NT2/D1 (cell line): ENCODE results near the gene GOLGA6A.

Source experiments
- YY1 ChIP-seq: IDR thresholded peaks from 2 replicates; pipeline ENCODE4 v1.6.1; 2011; ENCODE audit not compliant: insufficient read length, insufficient read depth
- ZNF274 ChIP-seq: IDR thresholded peaks from 2 replicates; pipeline ENCODE4 v1.6.1; 2011; ENCODE audit warnings: mild to moderate bottlenecking, low read depth, low read length

DNA sequence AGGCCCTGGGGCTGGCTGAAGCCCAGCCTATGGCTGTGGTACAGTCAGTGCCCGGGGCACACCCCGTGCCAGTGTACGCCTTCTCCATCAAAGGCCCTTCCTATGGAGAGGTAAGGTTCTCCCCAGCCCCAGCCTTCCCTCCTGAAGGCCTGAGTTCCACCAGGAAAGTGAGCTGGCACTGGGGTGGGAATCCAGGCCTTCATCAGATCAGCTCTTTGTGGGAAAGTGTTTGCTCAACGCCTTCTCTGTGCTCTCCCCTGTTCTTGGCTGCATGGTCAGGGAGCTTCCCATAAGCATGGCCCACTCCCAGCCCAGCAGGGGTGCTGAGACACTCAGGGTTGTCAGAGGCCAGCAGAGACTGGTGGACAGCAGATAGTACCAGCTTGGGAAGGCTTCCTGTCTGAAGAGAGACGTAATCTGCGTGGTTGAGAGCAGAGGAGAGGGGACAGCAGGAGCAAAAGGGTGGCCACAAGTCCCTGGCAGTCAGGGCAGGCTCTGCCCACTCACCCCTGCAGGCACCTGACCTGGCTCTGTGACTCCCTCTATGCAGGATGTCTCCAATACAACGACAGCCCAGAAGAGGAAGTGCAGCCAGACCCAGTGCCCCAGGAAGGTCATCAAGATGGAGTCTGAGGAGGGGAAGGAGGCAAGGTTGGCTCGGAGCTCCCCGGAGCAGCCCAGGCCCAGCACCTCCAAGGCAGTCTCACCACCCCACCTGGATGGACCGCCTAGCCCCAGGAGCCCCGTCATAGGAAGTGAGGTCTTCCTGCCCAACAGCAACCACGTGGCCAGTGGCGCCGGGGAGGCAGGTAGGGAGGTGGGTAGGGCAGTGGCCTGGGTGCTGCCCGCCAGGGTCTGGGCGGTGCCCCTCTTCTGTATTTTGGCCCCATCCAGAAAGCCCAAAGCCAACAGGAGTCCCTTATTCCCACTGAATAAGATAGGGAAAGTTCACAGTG lies 49.5 kb downstream of the GOLGA6A start:
- TF ChIP-seq YY1 (no peak), ZNF274 (no peak)
